HCT116 (cell line): ENCODE measurements around the gene PDLIM5. TPM values are rescaled to one million over a fixed set of nuclear protein-coding genes. Genes with fewer than 3 reads are reported as not detected.

ENCODE experiments used
- ATAC-seq: fragments of 200-7000 bp; cut with Tn5 transposase; 2 replicates; pipeline ENCODE4 v1.9.1; 2020; ENCODE audit warnings: mild to moderate bottlenecking, moderate library complexity
- BruUV-seq: library from RNA; stranded (reverse); fragments of 400-500 nt; replicated peaks from 2 replicates; lab custom pipeline; 2021; lab: Mats Ljungman, UMichigan
- CTCF ChIA-PET: fragments of 300-600 bp; sonication (Branson Sonifier 250); formaldehyde crosslinking; loops from one replicate; lab custom pipeline; 2021; ENCODE audit warnings: antibody characterized with exemption; lab: Charles Lee
- POLR2A ChIA-PET: fragments of 300-600, 350-600 bp; sonication (Branson Sonifier 250); formaldehyde crosslinking; loops from one replicate; lab custom pipeline; 2021; ENCODE audit warnings: antibody characterized with exemption; lab: Charles Lee
- RAD21 ChIA-PET, 2 experiments: fragments of 300-600 bp; sonication (Branson Sonifier 250); formaldehyde crosslinking; loops; one replicate each; lab custom pipeline; 2023; ENCODE audit warnings: low total read pairs in 2 of 2; ENCODE audit not compliant: uncharacterized antibody in 2 of 2, unreplicated experiment in 2 of 2, low non-redundant PET in 1 of 2; lab: Charles Lee
- DNase-seq: peaks from one replicate; pipeline ENCODE4 v3.0.0-alpha.2; 2010; ENCODE audit warnings: low read depth, low spot score
- H2AFZ ChIP-seq: fragments of 200-600 bp; shearing (Covaris generic), sonication (generic); 2 replicates; pipeline ENCODE4 v1.6.1; 2017; ENCODE audit warnings: low read depth, mixed run types, mixed read lengths, antibody characterized with exemption, low read length; ENCODE audit not compliant: poor library complexity, severe bottlenecking
- H3K27ac ChIP-seq: 2 replicates; pipeline ENCODE4 v1.5.1; 2012; ENCODE audit warnings: low read depth, low read length
- H3K27me3 ChIP-seq: fragments of 200-600 bp; sonication (generic); 2 replicates; pipeline ENCODE4 v1.6.1; 2016; ENCODE audit warnings: mixed run types, low read length, mixed read lengths; ENCODE audit not compliant: insufficient read depth
- H3K36me3 ChIP-seq, 2 experiments: fragments of 200-500 bp in 1 of 2; fragments of 200-600 bp in 1 of 2; sonication (Bioruptor generic) in 1 of 2; sonication (generic) in 1 of 2; 2 replicates each; pipeline versions ENCODE4 v1.5.1 to v1.6.1; 2014 to 2016; ENCODE audit warnings: low read length in 2 of 2, inconsistent platforms in 1 of 2, mixed read lengths in 1 of 2, mixed run types in 1 of 2; ENCODE audit not compliant: insufficient read depth in 2 of 2, control insufficient read depth in 1 of 2
- H3K4me1 ChIP-seq, 2 experiments: fragments of 200-600 bp in 1 of 2; sonication (generic) in 1 of 2; 2 replicates each; pipeline versions ENCODE4 v1.5.1 to v1.6.1; 2012 to 2017; ENCODE audit warnings: low read length in 2 of 2, inconsistent platforms in 1 of 2, mild to moderate bottlenecking in 1 of 2, mixed read lengths in 1 of 2, mixed run types in 1 of 2, moderate library complexity in 1 of 2; ENCODE audit not compliant: insufficient read depth in 2 of 2, control insufficient read depth in 1 of 2
- H3K4me2 ChIP-seq: fragments of 200-600 bp; sonication (generic); 2 replicates; pipeline ENCODE4 v1.6.1; 2017; ENCODE audit warnings: mixed run types, low read length, mixed read lengths
- H3K4me3 ChIP-seq, 2 experiments: fragments of 200-600 bp in 1 of 2; sonication (generic) in 1 of 2; replicated peaks in 1 of 2; 2 replicates each; pipeline ENCODE4 v1.5.1; 2011 to 2016; ENCODE audit warnings: low read length in 2 of 2, control low read depth in 1 of 2, low read depth in 1 of 2, mild to moderate bottlenecking in 1 of 2, mixed read lengths in 1 of 2, mixed run types in 1 of 2
- H3K79me2 ChIP-seq: fragments of 200-600 bp; sonication (generic); 2 replicates; pipeline ENCODE4 v1.6.1; 2017; ENCODE audit warnings: mild to moderate bottlenecking, mixed run types, low read length, moderate library complexity, mixed read lengths; ENCODE audit not compliant: insufficient read depth
- H3K9ac ChIP-seq: fragments of 200-600 bp; sonication (generic); 2 replicates; pipeline ENCODE4 v1.6.1; 2016; ENCODE audit warnings: low read length, mixed read lengths
- H3K9me2 ChIP-seq: fragments of 200-600 bp; sonication (generic), shearing (Covaris generic); 2 replicates; pipeline ENCODE4 v1.6.1; 2017; ENCODE audit warnings: mixed run types, mild to moderate bottlenecking, moderate library complexity; ENCODE audit not compliant: insufficient read depth
- H3K9me3 ChIP-seq, 2 experiments: fragments of 200-500 bp in 1 of 2; fragments of 200-600 bp in 1 of 2; sonication (Bioruptor generic) in 1 of 2; sonication (generic) in 1 of 2; 2 replicates each; pipeline ENCODE4 v1.6.1; 2014 to 2017; ENCODE audit warnings: low read length in 2 of 2, mixed read lengths in 2 of 2, inconsistent platforms in 1 of 2, low read depth in 1 of 2, mild to moderate bottlenecking in 1 of 2, mixed run types in 1 of 2, moderate library complexity in 1 of 2; ENCODE audit not compliant: control insufficient read depth in 1 of 2, insufficient read depth in 1 of 2
- H4K20me1 ChIP-seq: fragments of 200-600 bp; sonication (generic), shearing (Covaris generic); 2 replicates; pipeline ENCODE4 v1.6.1; 2017; ENCODE audit warnings: mixed run types, mild to moderate bottlenecking, moderate library complexity; ENCODE audit not compliant: insufficient read depth
- ELF1 ChIP-seq: IDR thresholded peaks from 2 replicates; pipeline ENCODE4 v1.6.1; 2012; ENCODE audit warnings: low read depth, borderline replicate concordance
- EZH2 ChIP-seq: fragments of 200-600 bp; sonication (generic); IDR thresholded peaks from 2 replicates; pipeline ENCODE4 v1.6.1; 2017; ENCODE audit warnings: antibody characterized with exemption, mixed run types
- EZH2phosphoT487 ChIP-seq: fragments of 200-600 bp; IDR thresholded peaks from 2 replicates; pipeline ENCODE4 v1.6.1; 2018; ENCODE audit warnings: antibody characterized with exemption, borderline replicate concordance
- FOSL1 ChIP-seq: IDR thresholded peaks from 2 replicates; pipeline ENCODE4 v1.6.1; 2012; ENCODE audit warnings: low read depth
- JUND ChIP-seq: IDR thresholded peaks from 2 replicates; pipeline ENCODE4 v1.6.1; 2012
- POLR2A ChIP-seq: IDR thresholded peaks from 2 replicates; pipeline ENCODE4 v1.7.0; 2011; ENCODE audit warnings: borderline replicate concordance; ENCODE audit not compliant: insufficient read depth, insufficient read length; ENCODE audit errors: extremely low read depth
- POLR2AphosphoS5 ChIP-seq: IDR thresholded peaks from 2 replicates; pipeline ENCODE4 v1.6.1; 2011; ENCODE audit warnings: mild to moderate bottlenecking, low read depth, low read length, moderate library complexity
- TCF7L2 ChIP-seq: IDR thresholded peaks from 2 replicates; pipeline ENCODE4 v1.7.0; 2011; ENCODE audit warnings: borderline replicate concordance, inconsistent platforms; ENCODE audit not compliant: insufficient read depth, insufficient read length; ENCODE audit errors: extremely low read depth
- YY1 ChIP-seq: IDR thresholded peaks from 2 replicates; pipeline ENCODE4 v1.6.1; 2011; ENCODE audit warnings: low read length, low read depth, moderate library complexity, mild to moderate bottlenecking; ENCODE audit not compliant: insufficient replicate concordance; ENCODE audit errors: extremely low read depth
- ZFX ChIP-seq: fragments of 450-650 bp; IDR thresholded peaks from 2 replicates; pipeline ENCODE4 v1.6.1; 2017
- intact Hi-C: fragments of 100-400 bp; cut with micrococcal nuclease; formaldehyde crosslinking; loops from 2 replicates; pipeline ENCODE4 v1.10.0; 2022
- total RNA-seq: library from RNA; stranded (reverse); gene quantifications from one replicate; pipeline ENCODE4 v1.2.1, GENCODE V29; 2021; ENCODE audit not compliant: unreplicated experiment
- TF ChIP-seq, protein P1 (sequence below), 3 experiments: fragments of 200-600 bp in 1 of 3; sonication (generic) in 1 of 3; IDR thresholded peaks in 2 of 3; conservative IDR thresholded peaks in 1 of 3; 2 replicates each; pipeline ENCODE4 v1.5.1; 2012 to 2017; ENCODE audit warnings: low read depth in 2 of 3, low read length in 2 of 3, antibody characterized with exemption in 1 of 3, borderline replicate concordance in 1 of 3, control low read depth in 1 of 3, mild to moderate bottlenecking in 1 of 3, mixed read lengths in 1 of 3, mixed run types in 1 of 3, moderate library complexity in 1 of 3; ENCODE audit not compliant: insufficient read depth in 1 of 3
- TF ChIP-seq, protein P2 (sequence below): IDR thresholded peaks from 2 replicates; pipeline ENCODE4 v1.6.1; 2012

The PDLIM5 gene
- total RNA-seq, 1 experiment from 2014 or later, result 130 TPM

DNA sequence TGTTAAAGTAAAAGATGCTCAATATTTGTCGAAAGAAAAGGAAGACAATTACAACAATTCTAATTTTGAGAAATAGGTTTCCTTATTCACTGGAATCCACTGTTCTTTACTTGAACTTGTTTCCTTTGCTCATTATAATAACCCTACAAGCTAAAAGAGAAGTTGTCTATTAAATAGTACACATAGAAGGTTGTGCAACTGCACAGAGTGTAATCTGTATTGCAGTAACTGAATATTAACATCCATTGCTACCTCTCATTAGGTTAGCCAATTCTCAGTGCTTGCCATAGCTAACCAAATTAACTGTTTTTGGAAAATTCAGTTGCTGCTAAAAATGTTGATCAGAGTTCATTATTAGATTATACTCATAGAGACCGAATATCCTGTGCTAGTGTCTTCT, 120.0 kb downstream of the PDLIM5 start:
- DNase-seq (no peak), ATAC-seq (no peak)
- Histone ChIP-seq H3K4me2 (no peak overlapping the region), H3K79me2 (no peaks in the 10 kb centered on the region), H3K27ac (no peak overlapping the region), H3K9me2 (no peaks in the 10 kb centered on the region), H3K9ac (no peak overlapping the region), H3K4me3 (no peak overlapping the region), H4K20me1 (no peaks in the 10 kb centered on the region), H2AFZ (no peak overlapping the region), H3K27me3 (no peaks in the 10 kb centered on the region), H3K4me1 (0 out of 4 replicates have a peak, but pooled peaks cover 0 to 3% of the 10 kb centered on the region in 2 experiments), H3K36me3 (peaks cover 0 to 2% of the 10 kb centered on the region in 2 experiments; a peak in 1 of 4 replicates), H3K9me3 (no peaks in the 10 kb centered on the region)
- intact Hi-C loops, result no loop called here
- no TSS peak for BruUV-seq
- TF ChIP-seq FOSL1, result no peak
- TF ChIP-seq POLR2AphosphoS5, result no peak
- TF ChIP-seq ZFX, result no peak
- TF ChIP-seq TCF7L2, result no peak
- TF ChIP-seq YY1, result no peak
- TF ChIP-seq EZH2phosphoT487, result no peak
- TF ChIP-seq ELF1, result no peak
- TF ChIP-seq POLR2A, result no peak
- TF ChIP-seq EZH2, result no peak
- no peak for TF ChIP-seq JUND
- RAD21 ChIA-PET, result no interaction called here
- CTCF ChIA-PET, result no interaction called here
- POLR2A ChIA-PET, result no interaction called here

DNA sequence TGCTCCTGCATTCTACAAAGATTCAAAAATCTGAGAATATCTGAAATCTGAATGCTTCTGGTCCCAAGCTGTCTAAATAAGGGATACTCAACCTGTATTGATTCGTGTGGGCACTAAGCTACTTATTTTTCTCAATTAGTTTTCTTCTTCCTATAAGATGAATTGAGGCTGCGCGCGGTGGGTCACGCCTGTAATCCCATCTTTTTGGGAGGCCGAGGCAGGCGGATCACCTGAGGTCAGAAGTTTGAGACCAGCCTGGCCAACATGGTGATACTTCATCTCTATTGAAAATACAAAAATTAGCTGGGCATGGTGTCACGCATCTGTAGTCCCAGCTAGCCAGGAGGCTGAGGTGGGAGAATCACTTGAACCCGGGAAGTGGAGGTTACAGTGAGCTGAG, 122.3 kb downstream of the PDLIM5 start:
- no TSS peak for BruUV-seq
- CTCF ChIA-PET, result no interaction called here

More for the DNA sequence above, 122.3 kb downstream of the PDLIM5 start:
- RAD21 ChIA-PET, result no interaction called here
- no peaks in the 10 kb centered on the region for H3K27me3 ChIP-seq
- H2AFZ ChIP-seq, result no peak overlapping the region
- H3K36me3 ChIP-seq, result peaks cover 0 to 2% of the 10 kb centered on the region in 2 experiments; a peak in 1 of 4 replicates
- TF ChIP-seq, protein P1, sequence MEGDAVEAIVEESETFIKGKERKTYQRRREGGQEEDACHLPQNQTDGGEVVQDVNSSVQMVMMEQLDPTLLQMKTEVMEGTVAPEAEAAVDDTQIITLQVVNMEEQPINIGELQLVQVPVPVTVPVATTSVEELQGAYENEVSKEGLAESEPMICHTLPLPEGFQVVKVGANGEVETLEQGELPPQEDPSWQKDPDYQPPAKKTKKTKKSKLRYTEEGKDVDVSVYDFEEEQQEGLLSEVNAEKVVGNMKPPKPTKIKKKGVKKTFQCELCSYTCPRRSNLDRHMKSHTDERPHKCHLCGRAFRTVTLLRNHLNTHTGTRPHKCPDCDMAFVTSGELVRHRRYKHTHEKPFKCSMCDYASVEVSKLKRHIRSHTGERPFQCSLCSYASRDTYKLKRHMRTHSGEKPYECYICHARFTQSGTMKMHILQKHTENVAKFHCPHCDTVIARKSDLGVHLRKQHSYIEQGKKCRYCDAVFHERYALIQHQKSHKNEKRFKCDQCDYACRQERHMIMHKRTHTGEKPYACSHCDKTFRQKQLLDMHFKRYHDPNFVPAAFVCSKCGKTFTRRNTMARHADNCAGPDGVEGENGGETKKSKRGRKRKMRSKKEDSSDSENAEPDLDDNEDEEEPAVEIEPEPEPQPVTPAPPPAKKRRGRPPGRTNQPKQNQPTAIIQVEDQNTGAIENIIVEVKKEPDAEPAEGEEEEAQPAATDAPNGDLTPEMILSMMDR (IDR thresholded peaks at IDR 0.05 in 2 of 3, conservative IDR thresholded peaks at IDR 0.05 in 1 of 3; ENCODE audit: borderline replicate concordance in 1 of 3, insufficient read depth in 1 of 3, low read depth in 2 of 3, low read length in 2 of 3), result no peak
- TF ChIP-seq, protein P2, sequence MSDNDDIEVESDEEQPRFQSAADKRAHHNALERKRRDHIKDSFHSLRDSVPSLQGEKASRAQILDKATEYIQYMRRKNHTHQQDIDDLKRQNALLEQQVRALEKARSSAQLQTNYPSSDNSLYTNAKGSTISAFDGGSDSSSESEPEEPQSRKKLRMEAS, result no peak
- no peak for TF ChIP-seq EZH2
- no peak for DNase-seq
- no peaks in the 10 kb centered on the region for H3K9me3 ChIP-seq
- no peak overlapping the region for H3K9ac ChIP-seq
- intact Hi-C loops, result no loop called here
- H3K79me2 ChIP-seq, result no peaks in the 10 kb centered on the region
- H4K20me1 ChIP-seq, result no peaks in the 10 kb centered on the region
- H3K4me1 ChIP-seq, result 0 out of 4 replicates have a peak, but pooled peaks cover 0 to 3% of the 10 kb centered on the region in 2 experiments
- ATAC-seq, result no peak
- H3K27ac ChIP-seq, result no peak overlapping the region
- H3K4me3 ChIP-seq, result no peak overlapping the region
- POLR2A ChIA-PET, result no interaction called here
- H3K4me2 ChIP-seq, result no peak overlapping the region
- no peaks in the 10 kb centered on the region for H3K9me2 ChIP-seq
